Measurements from ENCODE around the gene GAGE13.

DNA sequence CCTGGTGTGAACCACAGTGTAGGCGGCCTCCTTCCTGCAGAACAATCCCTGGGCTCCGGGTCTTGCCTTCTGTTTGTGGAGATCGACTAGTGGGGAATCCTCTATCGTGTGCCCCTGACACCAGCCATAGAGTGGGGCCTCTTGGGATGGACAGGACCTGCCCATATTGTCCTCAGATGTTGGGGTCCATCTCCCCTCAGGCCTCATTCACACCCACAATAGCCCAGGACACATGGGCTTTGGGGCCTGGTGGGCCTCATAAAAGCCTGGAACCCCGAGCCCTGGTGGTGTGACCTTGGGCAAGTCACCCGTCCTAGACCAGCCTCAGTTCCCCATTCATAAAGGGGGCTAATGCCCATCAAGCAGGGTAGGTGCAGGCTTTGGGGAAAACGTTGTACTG, 41.2 kb upstream of the GAGE13 start:
- TF ChIP-seq, protein P1, sequence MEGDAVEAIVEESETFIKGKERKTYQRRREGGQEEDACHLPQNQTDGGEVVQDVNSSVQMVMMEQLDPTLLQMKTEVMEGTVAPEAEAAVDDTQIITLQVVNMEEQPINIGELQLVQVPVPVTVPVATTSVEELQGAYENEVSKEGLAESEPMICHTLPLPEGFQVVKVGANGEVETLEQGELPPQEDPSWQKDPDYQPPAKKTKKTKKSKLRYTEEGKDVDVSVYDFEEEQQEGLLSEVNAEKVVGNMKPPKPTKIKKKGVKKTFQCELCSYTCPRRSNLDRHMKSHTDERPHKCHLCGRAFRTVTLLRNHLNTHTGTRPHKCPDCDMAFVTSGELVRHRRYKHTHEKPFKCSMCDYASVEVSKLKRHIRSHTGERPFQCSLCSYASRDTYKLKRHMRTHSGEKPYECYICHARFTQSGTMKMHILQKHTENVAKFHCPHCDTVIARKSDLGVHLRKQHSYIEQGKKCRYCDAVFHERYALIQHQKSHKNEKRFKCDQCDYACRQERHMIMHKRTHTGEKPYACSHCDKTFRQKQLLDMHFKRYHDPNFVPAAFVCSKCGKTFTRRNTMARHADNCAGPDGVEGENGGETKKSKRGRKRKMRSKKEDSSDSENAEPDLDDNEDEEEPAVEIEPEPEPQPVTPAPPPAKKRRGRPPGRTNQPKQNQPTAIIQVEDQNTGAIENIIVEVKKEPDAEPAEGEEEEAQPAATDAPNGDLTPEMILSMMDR (IDR thresholded peaks at IDR 0.05; ENCODE audit: insufficient read depth, low read length, poor library complexity, severe bottlenecking): no peak
- no peak for TF ChIP-seq EZH2phosphoT487 (conservative IDR thresholded peaks at IDR 0.05; ENCODE audit: low read length)

Measured in SU-DHL-6 (cell line).